ENCODE measurements around the gene COL5A3. TPM values are rescaled to one million over a fixed set of nuclear protein-coding genes. Genes with fewer than 3 reads are reported as not detected.
"Not testable (repeated sequence)": the region's sequence is repeated elsewhere in the genome, so short reads cannot be mapped to it uniquely, and the experiment has no call there.

Gene COL5A3
- polyA plus RNA-seq, 6 donors from 2014 or later: not detected

DNA sequence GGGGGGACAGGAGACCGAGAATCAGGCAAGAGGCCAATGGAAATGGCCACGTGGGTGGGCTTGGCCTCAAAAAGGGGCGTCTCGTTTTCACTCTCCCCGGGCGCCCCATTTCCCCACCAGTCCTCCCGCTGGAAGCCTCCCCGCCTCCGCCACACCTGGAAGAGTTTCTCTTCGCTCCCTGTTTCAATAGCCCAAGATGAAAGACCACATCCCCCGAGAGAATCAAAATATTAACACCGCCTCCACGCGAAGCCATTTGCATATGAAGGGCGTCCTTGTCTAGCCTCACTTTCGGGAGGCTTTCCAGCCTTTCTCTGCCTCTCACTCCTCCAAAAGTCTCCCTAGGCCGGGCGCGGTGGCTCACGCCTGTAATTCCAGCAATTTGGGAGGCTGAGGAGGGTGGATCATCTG, 73.3 kb downstream of the COL5A3 start:
- ATAC-seq (ENCODE audit: low read depth in 2 of 2) (no peak), DNase-seq (no peak)
- peaks cover 11 to 27% (median 25%) of the 10 kb centered on the region in 3 donors for H3K4me1 Mint-ChIP-seq
- peaks cover 10 to 20% of the 10 kb centered on the region in 2 donors for H3K36me3 Mint-ChIP-seq
- H3K27me3 Mint-ChIP-seq: peaks cover 56 to 83% (median 77%) of the 10 kb centered on the region in 3 donors
- peak overlapping the region in 1 of 6 donors; percentile 36 for H3K27ac Mint-ChIP-seq
- peak overlapping the region in 7 of 8 donors; percentile 30 to 82 (median 59) for H3K4me3 Mint-ChIP-seq
- H3K9me3 Mint-ChIP-seq: peaks cover 0 to 20% (median 12%) of the 10 kb centered on the region in 7 donors

DNA sequence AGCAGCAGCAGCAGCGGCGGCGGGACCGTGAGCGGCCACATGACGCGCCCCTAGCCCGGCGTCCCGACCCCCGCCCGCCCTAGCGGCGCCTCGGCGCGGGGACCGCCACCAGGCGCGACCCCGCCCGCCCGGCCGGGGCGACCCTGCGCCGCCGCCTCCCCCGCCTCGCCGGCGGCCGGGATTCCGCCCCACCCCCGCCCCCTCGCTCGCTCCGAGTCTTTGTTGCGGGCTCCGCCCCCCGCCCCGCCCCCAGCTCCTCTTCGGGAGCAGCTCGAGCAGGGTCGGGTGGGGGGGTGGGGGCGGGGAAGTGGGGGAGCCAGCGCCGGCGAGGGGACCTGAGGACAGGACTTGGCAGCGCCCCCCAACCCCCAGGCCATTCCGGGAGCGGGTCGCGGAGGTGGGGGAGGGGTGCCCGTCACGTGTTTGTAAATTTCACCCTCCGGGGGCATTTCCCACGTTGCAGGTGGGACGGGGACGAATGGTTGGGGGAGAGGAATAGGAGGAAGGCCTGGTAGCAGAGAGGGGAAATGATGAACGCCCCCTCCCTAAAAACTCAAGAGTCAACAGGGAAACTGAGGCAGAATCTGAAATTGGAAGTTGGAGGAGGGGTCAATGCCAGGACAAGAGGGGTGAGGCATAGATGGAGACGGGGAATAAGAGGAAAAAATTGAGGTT, 73.8 kb downstream of the COL5A3 start, which contains the start of gene OLFM2:
Gene OLFM2 (minus strand): TSS at position 190 of the 675 bp plus-strand sequence. CDS start 149 bp downstream, at position 41.
- H3K27me3 Mint-ChIP-seq: peaks cover 56 to 82% (median 77%) of the 10 kb centered on the region in 3 donors
- H3K9me3 Mint-ChIP-seq: peaks cover 0 to 14% (median 6%) of the 10 kb centered on the region in 7 donors
- H3K4me1 Mint-ChIP-seq: peaks cover 11 to 27% (median 25%) of the 10 kb centered on the region in 3 donors
- peaks cover 6 to 15% of the 10 kb centered on the region in 2 donors for H3K36me3 Mint-ChIP-seq
- DNase-seq (no peak), ATAC-seq (ENCODE audit: low read depth in 2 of 2) (no peak)
- peak within 1 kb of the TSS; percentile 46 to 89 (median 78) for H3K4me3 Mint-ChIP-seq
- H3K27ac Mint-ChIP-seq: peak within 1 kb of the TSS in 5 of 6 donors; percentile 36 to 95 (median 81)

DNA sequence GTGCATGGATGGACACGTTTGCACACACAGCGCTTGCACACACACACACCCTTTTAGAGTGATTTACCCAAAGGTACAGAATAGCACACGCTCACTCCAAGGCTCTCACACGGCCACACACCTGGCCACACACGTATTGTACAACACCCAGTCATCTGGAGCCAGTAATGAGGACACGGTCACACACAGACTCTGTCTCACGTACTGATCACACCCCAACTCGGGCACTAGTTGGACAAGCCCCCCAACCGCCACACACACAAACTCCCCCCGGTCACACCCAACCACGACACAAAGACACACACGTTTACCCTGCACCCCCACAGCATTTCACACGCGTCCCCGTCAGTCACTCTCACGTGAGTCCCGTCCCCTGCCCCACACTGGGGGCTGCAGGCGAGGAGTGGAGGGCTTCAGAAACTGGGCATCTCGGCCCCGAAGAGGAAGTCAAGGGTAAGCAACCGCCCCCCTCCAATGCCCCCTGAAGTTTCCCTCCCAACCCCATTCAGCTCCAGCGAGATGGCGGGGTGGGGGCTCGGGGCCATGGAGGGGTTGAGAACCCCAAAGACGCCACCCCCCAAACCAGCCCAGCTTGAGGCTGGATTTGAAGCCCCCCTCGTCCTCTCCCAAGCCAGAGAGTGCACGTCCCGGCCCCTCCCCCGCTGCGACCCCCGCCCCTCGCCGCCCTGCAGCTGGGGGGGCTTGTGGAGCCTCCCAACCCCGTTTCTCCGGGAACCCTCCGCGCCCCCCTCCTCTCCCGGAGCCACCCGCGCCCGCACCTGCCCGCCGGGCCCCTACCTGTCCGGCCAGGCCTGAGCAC, 74.6 kb downstream of the COL5A3 start:
- H3K9me3 Mint-ChIP-seq: peaks cover 0 to 7% (median 3%) of the 10 kb centered on the region in 7 donors
- no peak for DNase-seq
- peaks cover 2 to 7% of the 10 kb centered on the region in 2 donors for H3K36me3 Mint-ChIP-seq
- ATAC-seq (ENCODE audit: low read depth in 2 of 2): no peak
- peak overlapping the region in 4 of 6 donors; percentile 69 to 95 (median 82) for H3K27ac Mint-ChIP-seq
- H3K4me1 Mint-ChIP-seq: peaks cover 15 to 30% (median 29%) of the 10 kb centered on the region in 3 donors
- H3K4me3 Mint-ChIP-seq: peak overlapping the region; percentile 2 to 89 (median 66)
- H3K27me3 Mint-ChIP-seq: peaks cover 52 to 79% (median 74%) of the 10 kb centered on the region in 3 donors

DNA sequence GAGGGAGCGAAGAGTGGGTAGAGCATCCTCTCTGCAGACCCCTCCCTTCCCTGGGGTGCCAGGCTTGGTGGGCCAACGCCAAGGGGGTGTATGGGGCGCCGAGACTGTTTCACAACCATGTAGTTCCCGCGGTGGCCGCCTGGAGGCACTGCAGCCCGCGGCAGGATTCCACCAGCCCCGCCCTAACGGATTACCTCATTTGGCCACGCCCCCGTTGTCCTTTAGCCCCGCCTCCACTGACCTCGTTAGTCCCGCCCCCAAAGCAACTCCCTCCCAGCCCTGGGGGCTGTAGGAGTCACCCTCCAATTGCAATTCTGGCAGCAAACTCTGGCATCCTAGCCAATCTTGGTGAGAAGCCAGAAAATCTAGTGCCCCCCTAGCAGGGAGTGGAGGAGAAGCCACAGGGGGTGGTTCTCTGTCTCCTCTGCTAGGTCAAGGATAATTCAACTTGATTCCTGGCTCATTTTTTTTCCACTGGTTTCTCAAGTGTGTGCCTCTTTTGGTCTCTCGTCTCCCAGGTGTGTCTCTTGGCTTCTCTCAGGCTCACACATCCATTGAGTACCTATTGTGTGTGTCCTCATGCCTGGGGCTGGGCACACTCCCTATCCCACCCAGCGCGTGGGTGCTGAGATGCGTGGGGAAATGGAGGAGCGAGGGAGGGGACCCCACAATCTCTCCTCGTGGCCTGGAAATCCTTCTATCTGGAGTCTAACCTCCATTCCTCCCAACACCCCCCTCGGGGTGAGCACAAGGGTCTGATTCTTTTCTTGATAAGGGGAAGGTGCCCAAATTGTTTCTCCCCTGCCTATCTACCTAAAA, 76.0 kb downstream of the COL5A3 start:
- H3K4me1 Mint-ChIP-seq: peaks cover 16 to 32% (median 31%) of the 10 kb centered on the region in 3 donors
- peaks cover 0 to 7% of the 10 kb centered on the region in 2 donors for H3K36me3 Mint-ChIP-seq
- peaks cover 47 to 73% (median 70%) of the 10 kb centered on the region in 3 donors for H3K27me3 Mint-ChIP-seq
- H3K9me3 Mint-ChIP-seq: peaks cover 0 to 5% (median 2%) of the 10 kb centered on the region in 7 donors
- peak overlapping the region in 2 of 8 donors; percentile 21 to 67 for H3K4me3 Mint-ChIP-seq
- peak; percentile 50 to 62 for ATAC-seq (ENCODE audit: low read depth in 2 of 2)
- peak overlapping the region in 2 of 6 donors; percentile 57 to 90 for H3K27ac Mint-ChIP-seq
- peak; percentile 66 for DNase-seq

DNA sequence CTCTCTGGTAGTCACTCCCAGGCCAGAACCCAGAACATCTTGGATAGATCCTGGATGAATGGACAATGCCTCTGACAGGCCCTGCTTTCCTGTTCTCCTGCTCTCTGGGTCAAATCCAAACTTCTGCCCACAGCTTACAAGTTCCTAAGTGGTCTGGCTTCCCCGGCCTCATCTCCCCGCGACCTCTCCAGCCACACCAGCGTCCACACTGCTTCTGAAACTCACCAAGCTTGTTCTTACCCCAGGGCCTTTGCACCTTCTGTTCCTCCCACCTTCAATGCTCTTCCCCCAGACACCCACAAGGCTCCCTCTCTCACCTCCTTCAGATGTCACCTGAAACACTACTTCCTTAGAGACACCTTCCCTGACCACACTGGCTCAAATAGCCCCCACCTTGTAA, 77.5 kb downstream of the COL5A3 start:
- Mint-ChIP-seq H3K4me1 (peaks cover 16 to 32% (median 31%) of the 10 kb centered on the region in 3 donors), H3K9me3 (peaks cover 0 to 5% (median 2%) of the 10 kb centered on the region in 7 donors), H3K36me3 (peaks cover 0 to 7% of the 10 kb centered on the region in 2 donors), H3K4me3 (peak overlapping the region in 1 of 8 donors; percentile 12), H3K27ac (peak overlapping the region in 1 of 6 donors; percentile 12), H3K27me3 (peaks cover 39 to 72% (median 69%) of the 10 kb centered on the region in 3 donors)
- no peak for ATAC-seq (ENCODE audit: low read depth in 2 of 2)
- DNase-seq: no peak

DNA sequence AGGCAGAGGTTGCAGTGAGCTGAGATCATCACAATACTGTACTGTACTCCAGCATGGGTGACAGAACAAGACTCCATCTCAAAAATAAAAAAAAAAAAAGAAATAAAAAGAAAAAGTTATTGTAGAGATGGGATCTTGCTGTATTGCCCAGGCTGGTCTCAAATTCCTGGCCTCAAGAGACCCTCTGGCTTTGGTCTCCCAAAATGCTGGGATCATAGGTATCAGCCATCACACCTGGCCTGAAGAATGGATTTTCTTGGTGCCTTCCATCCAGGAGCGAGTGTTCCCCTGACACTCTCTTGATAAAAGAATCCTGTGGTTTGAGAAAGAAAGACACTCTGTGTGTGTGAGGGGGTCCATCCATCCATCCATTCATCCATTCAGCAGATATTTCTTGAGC, 78.7 kb downstream of the COL5A3 start:
- H3K27me3 Mint-ChIP-seq: peaks cover 33 to 68% (median 57%) of the 10 kb centered on the region in 3 donors
- no peak overlapping the region for H3K4me3 Mint-ChIP-seq
- H3K36me3 Mint-ChIP-seq: peaks cover 0 to 7% of the 10 kb centered on the region in 2 donors
- ATAC-seq (ENCODE audit: low read depth in 2 of 2) (no peak), DNase-seq (no peak)
- H3K27ac Mint-ChIP-seq: peak overlapping the region in 1 of 6 donors; percentile 78
- H3K4me1 Mint-ChIP-seq: peaks cover 10 to 24% (median 24%) of the 10 kb centered on the region in 3 donors
- peaks cover 0 to 5% (median 2%) of the 10 kb centered on the region in 7 donors for H3K9me3 Mint-ChIP-seq

DNA sequence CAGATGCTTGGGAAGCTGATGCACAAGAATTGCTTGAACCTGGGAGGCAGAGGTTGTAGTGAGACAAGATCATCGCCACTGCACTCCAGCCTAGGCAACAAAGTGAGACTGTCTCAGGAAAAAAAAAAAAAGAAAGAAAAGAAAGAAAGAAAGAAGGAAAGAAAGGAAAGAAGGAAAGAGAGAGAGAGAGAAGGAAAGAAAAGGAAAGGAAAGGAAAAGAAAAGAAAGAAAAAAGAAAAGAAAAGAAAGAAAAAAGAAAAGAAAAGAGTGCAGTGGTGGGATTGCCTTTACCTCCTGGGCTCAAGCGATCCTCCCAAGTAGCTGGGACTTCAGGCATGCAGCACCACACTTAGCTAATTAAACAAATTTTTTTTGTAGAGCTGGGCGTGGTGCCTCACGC, 86.9 kb downstream of the COL5A3 start:
- no peak for DNase-seq
- peaks cover 0 to 3% (median 0%) of the 10 kb centered on the region in 3 donors for H3K4me1 Mint-ChIP-seq
- no peaks in the 10 kb centered on the region for H3K36me3 Mint-ChIP-seq
- no peak overlapping the region for H3K4me3 Mint-ChIP-seq
- H3K27me3 Mint-ChIP-seq: peaks cover 4 to 38% (median 25%) of the 10 kb centered on the region in 3 donors
- no peak for ATAC-seq (ENCODE audit: low read depth in 2 of 2)
- no peak overlapping the region for H3K27ac Mint-ChIP-seq
- H3K9me3 Mint-ChIP-seq: peaks cover 0 to 2% (median 0%) of the 10 kb centered on the region in 7 donors

DNA sequence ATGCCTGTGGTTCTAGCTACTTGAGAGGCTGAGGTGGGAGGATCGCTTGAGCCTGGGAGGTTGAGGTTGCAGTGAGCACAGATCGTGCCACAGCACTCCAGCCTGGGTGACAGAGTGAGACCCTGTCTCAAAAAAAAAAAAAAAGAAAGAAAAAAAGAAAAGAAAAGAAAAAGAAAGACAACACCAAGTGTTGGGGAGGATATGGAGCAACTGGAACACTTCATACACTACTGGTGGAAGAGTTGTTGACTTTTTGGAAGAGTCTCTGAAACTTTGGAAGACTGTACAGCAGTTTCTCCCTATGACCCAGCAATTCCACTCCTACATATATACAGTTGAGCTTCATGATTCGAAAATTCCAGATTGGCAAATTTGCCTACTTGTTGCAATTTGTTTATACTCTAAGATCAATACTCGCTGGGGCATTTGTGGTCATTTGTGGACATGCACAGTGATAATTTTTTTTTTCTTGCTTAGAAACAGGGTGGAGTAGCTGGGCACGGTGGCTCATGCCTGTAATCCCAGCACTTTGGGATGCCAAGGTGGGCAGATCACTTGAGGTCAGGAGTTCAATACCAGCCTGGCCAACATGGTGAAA, 87.4 kb downstream of the COL5A3 start:
- peaks cover 8 to 43% (median 31%) of the 10 kb centered on the region in 3 donors for H3K27me3 Mint-ChIP-seq
- ATAC-seq (ENCODE audit: low read depth in 2 of 2); H3K9me3 Mint-ChIP-seq; DNase-seq; H3K27ac Mint-ChIP-seq; H3K36me3 Mint-ChIP-seq; H3K4me3 Mint-ChIP-seq; H3K4me1 Mint-ChIP-seq: not testable (repeated sequence)

DNA sequence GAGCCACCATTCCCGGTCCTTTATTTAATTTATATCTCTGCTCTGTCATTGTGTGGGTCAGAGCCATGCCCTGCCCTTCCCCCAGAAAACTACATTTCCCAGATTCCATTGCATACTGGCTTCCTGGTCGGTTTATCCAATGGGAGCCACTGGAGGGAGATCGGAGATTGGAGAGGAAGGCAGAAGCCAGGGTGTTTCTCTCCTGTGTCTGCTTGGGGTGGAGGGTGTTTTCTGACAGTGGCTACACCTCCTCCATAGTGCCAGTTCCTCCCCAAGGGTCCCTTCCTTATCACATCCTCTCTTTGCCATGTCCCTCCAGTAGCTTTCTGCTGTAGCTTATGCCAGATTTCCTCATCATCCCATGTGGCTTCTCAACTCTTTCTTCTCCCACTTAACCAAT, 93.0 kb downstream of the COL5A3 start:
- Mint-ChIP-seq H3K4me1 (peaks cover 8 to 12% (median 12%) of the 10 kb centered on the region in 3 donors), H3K36me3 (no peaks in the 10 kb centered on the region), H3K27ac (no peak overlapping the region), H3K27me3 (peaks cover 40 to 53% (median 50%) of the 10 kb centered on the region in 3 donors), H3K4me3 (no peak overlapping the region), H3K9me3 (peaks cover 0 to 7% (median 2%) of the 10 kb centered on the region in 7 donors)
- ATAC-seq (ENCODE audit: low read depth in 2 of 2): no peak
- no peak for DNase-seq

DNA sequence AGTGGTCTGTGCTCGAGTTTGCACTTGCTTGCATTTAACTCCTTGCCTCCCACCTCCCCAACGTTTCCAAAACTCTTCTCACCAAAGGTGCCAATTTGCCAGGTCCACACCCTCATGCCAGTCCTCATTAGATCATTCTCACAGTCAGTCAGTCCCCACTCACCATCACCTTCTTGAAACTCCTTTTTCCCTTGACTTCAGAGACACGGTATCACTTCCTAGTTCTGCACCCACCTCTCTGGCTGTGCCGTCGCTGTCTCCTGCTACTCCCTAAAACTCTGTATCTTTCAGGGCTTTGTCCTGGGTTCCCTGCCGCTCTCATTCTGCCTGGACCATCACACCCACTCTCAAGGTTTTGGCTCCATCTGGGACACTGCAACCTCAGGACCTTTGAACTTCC, 93.6 kb downstream of the COL5A3 start:
- H3K27me3 Mint-ChIP-seq: peaks cover 40 to 53% (median 50%) of the 10 kb centered on the region in 3 donors
- ATAC-seq (ENCODE audit: low read depth in 2 of 2) (no peak), DNase-seq (no peak)
- no peaks in the 10 kb centered on the region for H3K36me3 Mint-ChIP-seq
- peak overlapping the region in 2 of 8 donors; percentile 20 to 80 for H3K4me3 Mint-ChIP-seq
- peaks cover 8 to 12% (median 12%) of the 10 kb centered on the region in 3 donors for H3K4me1 Mint-ChIP-seq
- peaks cover 0 to 5% (median 2%) of the 10 kb centered on the region in 7 donors for H3K9me3 Mint-ChIP-seq
- no peak overlapping the region for H3K27ac Mint-ChIP-seq

DNA sequence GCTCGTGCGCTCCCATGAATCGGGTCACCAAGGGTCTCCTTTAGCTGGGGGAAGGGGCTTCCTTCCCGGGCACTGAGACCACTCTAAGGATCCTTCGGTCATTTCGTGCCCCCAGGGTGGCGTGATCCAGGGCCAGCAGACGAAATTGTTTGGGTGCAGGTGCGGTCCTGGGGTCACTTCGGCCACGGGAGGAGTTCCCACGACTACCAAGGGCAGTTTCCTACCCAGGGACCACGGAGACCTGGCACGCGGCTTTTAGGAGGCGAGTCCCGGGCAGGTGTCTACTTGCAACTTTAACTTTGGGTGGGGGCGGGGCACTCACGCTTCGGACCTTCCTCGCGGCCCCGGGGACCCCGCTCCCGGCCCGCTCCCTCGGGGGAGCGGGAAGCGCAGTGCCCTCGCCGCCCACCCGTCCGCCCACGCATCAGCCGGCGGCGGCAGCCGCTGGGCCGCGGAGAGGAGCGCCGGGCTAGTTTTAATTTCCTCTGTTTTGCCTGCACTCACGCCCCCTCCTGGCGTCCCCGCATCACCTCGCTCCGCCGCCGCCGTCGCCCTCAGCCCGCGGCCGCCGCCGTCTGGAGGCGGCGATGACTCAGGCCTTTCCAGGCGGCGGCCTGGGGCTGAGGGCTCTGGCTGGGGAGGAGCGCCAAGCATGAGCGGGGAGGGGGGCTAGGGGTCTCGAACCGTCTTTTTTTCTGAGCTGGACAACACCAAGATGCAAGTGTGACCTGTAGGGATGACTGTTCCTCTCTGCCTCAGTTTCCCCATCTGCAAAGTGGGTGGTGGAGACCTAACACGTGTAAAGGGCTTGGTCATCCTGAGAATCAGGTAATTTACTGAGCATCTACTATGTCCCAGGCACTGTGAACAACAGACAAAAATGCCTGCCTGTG, 95.7 kb downstream of the COL5A3 start:
- Mint-ChIP-seq H3K27ac (peak overlapping the region in 1 of 6 donors; percentile 26), H3K36me3 (no peaks in the 10 kb centered on the region), H3K27me3 (peaks cover 43 to 48% (median 45%) of the 10 kb centered on the region in 3 donors), H3K4me3 (peak overlapping the region; percentile 36 to 85 (median 70)), H3K4me1 (peaks cover 8 to 12% (median 12%) of the 10 kb centered on the region in 3 donors), H3K9me3 (peaks cover 0 to 5% (median 2%) of the 10 kb centered on the region in 7 donors)
- DNase-seq (peak; percentile 26), ATAC-seq (ENCODE audit: low read depth in 2 of 2) (peak; percentile 80 to 81)
